GM12878 (cell line): ENCODE results near the gene MARCHF9.

Experiments used
- ESRRA ChIP-seq: IDR thresholded peaks from 2 replicates; pipeline ENCODE4 v1.6.1; 2012; ENCODE audit warnings: mild to moderate bottlenecking, low read length, improper control_type of control experiment
- IRF4 ChIP-seq: IDR thresholded peaks from 2 replicates; pipeline ENCODE4 v1.6.1; 2011; ENCODE audit warnings: low read depth, low read length
- JUNB ChIP-seq: IDR thresholded peaks from 2 replicates; pipeline ENCODE4 v1.6.1; 2016; ENCODE audit warnings: antibody characterized with exemption, mild to moderate bottlenecking
- MYC ChIP-seq: IDR thresholded peaks from 2 replicates; pipeline ENCODE4 v1.6.1; 2011; ENCODE audit warnings: mild to moderate bottlenecking, low read length, moderate library complexity, inconsistent platforms; ENCODE audit not compliant: insufficient read depth, insufficient replicate concordance, insufficient read length, severe bottlenecking
- POLR2A ChIP-seq: IDR thresholded peaks from 2 replicates; pipeline ENCODE4 v1.6.1; 2011; ENCODE audit warnings: low read depth, mild to moderate bottlenecking, low read length
- RBBP5 ChIP-seq: fragments of 200-600 bp; sonication (generic); conservative IDR thresholded peaks from 2 replicates; pipeline ENCODE4 v1.6.1; 2016
- SPI1 ChIP-seq: IDR thresholded peaks from 2 replicates; pipeline ENCODE4 v1.6.1; 2011; ENCODE audit warnings: low read depth, mild to moderate bottlenecking, low read length, moderate library complexity, borderline replicate concordance; ENCODE audit not compliant: insufficient read depth
- YY1 ChIP-seq: IDR thresholded peaks from 2 replicates; pipeline ENCODE4 v1.6.1; 2011; ENCODE audit warnings: low read depth, mild to moderate bottlenecking, low read length
- TF ChIP-seq, protein P1 (sequence below), 3 experiments: IDR thresholded peaks in 2 of 3; conservative IDR thresholded peaks in 1 of 3; 2 replicates each; pipeline ENCODE4 v1.5.1; 2011; ENCODE audit warnings: low read depth in 3 of 3, low read length in 3 of 3, mild to moderate bottlenecking in 3 of 3, control low read depth in 2 of 3, moderate library complexity in 2 of 3, inconsistent platforms in 1 of 3, mixed read lengths in 1 of 3; ENCODE audit not compliant: control insufficient read depth in 2 of 3, insufficient read depth in 1 of 3; ENCODE audit errors: extremely low read depth in 1 of 3
- TF ChIP-seq, protein P2 (sequence below): fragments of 450-650 bp; IDR thresholded peaks from 2 replicates; pipeline ENCODE4 v1.6.1; 2017; ENCODE audit warnings: borderline replicate concordance
- TF ChIP-seq, protein P3 (sequence below): fragments of 450-650 bp; IDR thresholded peaks from 2 replicates; pipeline ENCODE4 v1.6.1; 2018; ENCODE audit warnings: mild to moderate bottlenecking, low read depth, moderate library complexity; ENCODE audit not compliant: partially characterized antibody

DNA sequence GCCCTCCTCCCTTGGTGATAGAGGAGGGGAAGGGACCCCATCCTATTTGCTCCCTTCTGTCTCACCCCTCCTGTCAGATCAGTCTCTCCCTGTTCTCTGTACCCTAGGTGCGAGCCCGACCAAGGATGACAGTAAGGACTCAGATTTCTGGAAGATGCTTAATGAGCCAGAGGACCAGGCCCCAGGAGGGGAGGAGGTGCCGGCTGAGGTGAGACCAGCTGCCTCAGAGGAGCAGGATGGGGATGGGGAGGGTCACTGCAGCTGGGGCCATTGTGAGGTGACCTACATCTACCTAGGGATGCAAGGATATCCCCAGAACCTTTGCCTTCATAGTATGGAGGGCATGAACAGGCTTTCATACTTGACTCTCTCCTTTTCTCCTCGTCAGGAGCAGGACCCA lies 38.6 kb upstream of the MARCHF9 start:
- TF ChIP-seq, protein P1, sequence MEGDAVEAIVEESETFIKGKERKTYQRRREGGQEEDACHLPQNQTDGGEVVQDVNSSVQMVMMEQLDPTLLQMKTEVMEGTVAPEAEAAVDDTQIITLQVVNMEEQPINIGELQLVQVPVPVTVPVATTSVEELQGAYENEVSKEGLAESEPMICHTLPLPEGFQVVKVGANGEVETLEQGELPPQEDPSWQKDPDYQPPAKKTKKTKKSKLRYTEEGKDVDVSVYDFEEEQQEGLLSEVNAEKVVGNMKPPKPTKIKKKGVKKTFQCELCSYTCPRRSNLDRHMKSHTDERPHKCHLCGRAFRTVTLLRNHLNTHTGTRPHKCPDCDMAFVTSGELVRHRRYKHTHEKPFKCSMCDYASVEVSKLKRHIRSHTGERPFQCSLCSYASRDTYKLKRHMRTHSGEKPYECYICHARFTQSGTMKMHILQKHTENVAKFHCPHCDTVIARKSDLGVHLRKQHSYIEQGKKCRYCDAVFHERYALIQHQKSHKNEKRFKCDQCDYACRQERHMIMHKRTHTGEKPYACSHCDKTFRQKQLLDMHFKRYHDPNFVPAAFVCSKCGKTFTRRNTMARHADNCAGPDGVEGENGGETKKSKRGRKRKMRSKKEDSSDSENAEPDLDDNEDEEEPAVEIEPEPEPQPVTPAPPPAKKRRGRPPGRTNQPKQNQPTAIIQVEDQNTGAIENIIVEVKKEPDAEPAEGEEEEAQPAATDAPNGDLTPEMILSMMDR (IDR thresholded peaks at IDR 0.05 in 2 of 3, conservative IDR thresholded peaks at IDR 0.05 in 1 of 3; ENCODE audit: control insufficient read depth in 2 of 3, extremely low read depth in 1 of 3, insufficient read depth in 1 of 3, low read depth in 3 of 3, low read length in 3 of 3): no peak
- TF ChIP-seq JUNB (no peak), SPI1 (no peak), RBBP5 (no peak), ESRRA (no peak), MYC (no peak), IRF4 (no peak), YY1 (no peak), POLR2A (no peak)
- TF ChIP-seq, protein P2, sequence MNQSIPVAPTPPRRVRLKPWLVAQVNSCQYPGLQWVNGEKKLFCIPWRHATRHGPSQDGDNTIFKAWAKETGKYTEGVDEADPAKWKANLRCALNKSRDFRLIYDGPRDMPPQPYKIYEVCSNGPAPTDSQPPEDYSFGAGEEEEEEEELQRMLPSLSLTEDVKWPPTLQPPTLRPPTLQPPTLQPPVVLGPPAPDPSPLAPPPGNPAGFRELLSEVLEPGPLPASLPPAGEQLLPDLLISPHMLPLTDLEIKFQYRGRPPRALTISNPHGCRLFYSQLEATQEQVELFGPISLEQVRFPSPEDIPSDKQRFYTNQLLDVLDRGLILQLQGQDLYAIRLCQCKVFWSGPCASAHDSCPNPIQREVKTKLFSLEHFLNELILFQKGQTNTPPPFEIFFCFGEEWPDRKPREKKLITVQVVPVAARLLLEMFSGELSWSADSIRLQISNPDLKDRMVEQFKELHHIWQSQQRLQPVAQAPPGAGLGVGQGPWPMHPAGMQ: no peak
- TF ChIP-seq, protein P3, sequence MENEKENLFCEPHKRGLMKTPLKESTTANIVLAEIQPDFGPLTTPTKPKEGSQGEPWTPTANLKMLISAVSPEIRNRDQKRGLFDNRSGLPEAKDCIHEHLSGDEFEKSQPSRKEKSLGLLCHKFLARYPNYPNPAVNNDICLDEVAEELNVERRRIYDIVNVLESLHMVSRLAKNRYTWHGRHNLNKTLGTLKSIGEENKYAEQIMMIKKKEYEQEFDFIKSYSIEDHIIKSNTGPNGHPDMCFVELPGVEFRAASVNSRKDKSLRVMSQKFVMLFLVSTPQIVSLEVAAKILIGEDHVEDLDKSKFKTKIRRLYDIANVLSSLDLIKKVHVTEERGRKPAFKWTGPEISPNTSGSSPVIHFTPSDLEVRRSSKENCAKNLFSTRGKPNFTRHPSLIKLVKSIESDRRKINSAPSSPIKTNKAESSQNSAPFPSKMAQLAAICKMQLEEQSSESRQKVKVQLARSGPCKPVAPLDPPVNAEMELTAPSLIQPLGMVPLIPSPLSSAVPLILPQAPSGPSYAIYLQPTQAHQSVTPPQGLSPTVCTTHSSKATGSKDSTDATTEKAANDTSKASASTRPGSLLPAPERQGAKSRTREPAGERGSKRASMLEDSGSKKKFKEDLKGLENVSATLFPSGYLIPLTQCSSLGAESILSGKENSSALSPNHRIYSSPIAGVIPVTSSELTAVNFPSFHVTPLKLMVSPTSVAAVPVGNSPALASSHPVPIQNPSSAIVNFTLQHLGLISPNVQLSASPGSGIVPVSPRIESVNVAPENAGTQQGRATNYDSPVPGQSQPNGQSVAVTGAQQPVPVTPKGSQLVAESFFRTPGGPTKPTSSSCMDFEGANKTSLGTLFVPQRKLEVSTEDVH: no peak
